Measurements from ENCODE around the gene TTLL11. TPM values are rescaled to one million over a fixed set of nuclear protein-coding genes. Genes with fewer than 3 reads are reported as not detected.
"Not testable (repeated sequence)": the region's sequence is repeated elsewhere in the genome, so short reads cannot be mapped to it uniquely, and the experiment has no call there.

Gene TTLL11
- total and polyA plus RNA-seq, 4 donors: 3.6 to 7.8 (median 5.9) TPM

- peak; percentile 27 for ATAC-seq (ENCODE audit: insufficient read depth, low FRiP score)
- no peak overlapping the region for H3K4me3 ChIP-seq
Measured at GRCh38 chr9:122001491-122002201, 91.5 kb downstream of the TTLL11 start.

DNA sequence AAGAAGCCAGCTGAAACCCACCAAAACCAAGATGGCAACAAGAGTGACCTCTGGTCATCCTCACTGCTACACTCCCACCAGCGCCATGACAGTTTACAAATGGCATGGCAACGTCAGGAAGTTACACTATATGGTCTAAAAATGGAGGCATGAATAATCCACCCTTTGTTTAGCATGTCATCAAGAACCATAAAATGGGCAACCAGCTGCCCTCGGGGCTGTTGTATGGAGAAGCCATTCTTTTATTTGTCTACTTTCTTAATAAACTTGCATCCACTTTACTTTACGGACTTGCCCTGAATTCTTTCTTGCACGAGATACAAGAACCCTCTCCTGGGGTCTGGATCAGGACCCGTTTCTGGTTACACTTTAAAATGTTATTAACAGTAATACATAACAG lies 92.6 kb downstream of the TTLL11 start:
- H3K4me1 ChIP-seq (ENCODE audit: control insufficient read depth in 5 of 5, insufficient read depth in 5 of 5, low read length in 5 of 5): peaks cover 0 to 17% (median 4%) of the 10 kb centered on the region in 5 donors
- 77 to 82% methylated on average over 6 of the region's 6 CpGs for WGBS, 2 donors
- not testable (repeated sequence) for H3K9ac ChIP-seq (ENCODE audit: insufficient read depth in 1 of 2, low read length in 2 of 2); H3K36me3 ChIP-seq (ENCODE audit: control insufficient read depth in 4 of 4, insufficient read depth in 4 of 4, low read length in 4 of 4); H3K9me3 ChIP-seq (ENCODE audit: control insufficient read depth in 4 of 4, insufficient read depth in 3 of 4, low read length in 3 of 4); DNase-seq; ATAC-seq (ENCODE audit: insufficient read depth, low FRiP score); H3K27me3 ChIP-seq (ENCODE audit: control insufficient read depth in 3 of 3, insufficient read depth in 3 of 3, low read length in 2 of 3); H3K4me3 ChIP-seq; H3K27ac ChIP-seq (ENCODE audit: low read depth in 1 of 2, low read length in 1 of 2)

More at GRCh38 chr9:122001491-122002201, 91.5 kb downstream of the TTLL11 start:
- Histone ChIP-seq H3K9ac (ENCODE audit: insufficient read depth in 1 of 2, low read length in 2 of 2) (no peak overlapping the region), H3K4me1 (ENCODE audit: control insufficient read depth in 5 of 5, insufficient read depth in 5 of 5, low read length in 5 of 5) (peaks cover 0 to 17% (median 4%) of the 10 kb centered on the region in 5 donors), H3K36me3 (ENCODE audit: control insufficient read depth in 4 of 4, insufficient read depth in 4 of 4, low read length in 4 of 4) (no peaks in the 10 kb centered on the region), H3K27ac (ENCODE audit: low read depth in 1 of 2, low read length in 1 of 2) (no peak overlapping the region), H3K9me3 (ENCODE audit: control insufficient read depth in 4 of 4, insufficient read depth in 3 of 4, low read length in 3 of 4) (no peaks in the 10 kb centered on the region), H3K27me3 (ENCODE audit: control insufficient read depth in 3 of 3, insufficient read depth in 3 of 3, low read length in 2 of 3) (no peaks in the 10 kb centered on the region)
- TF ChIP-seq, protein P1, sequence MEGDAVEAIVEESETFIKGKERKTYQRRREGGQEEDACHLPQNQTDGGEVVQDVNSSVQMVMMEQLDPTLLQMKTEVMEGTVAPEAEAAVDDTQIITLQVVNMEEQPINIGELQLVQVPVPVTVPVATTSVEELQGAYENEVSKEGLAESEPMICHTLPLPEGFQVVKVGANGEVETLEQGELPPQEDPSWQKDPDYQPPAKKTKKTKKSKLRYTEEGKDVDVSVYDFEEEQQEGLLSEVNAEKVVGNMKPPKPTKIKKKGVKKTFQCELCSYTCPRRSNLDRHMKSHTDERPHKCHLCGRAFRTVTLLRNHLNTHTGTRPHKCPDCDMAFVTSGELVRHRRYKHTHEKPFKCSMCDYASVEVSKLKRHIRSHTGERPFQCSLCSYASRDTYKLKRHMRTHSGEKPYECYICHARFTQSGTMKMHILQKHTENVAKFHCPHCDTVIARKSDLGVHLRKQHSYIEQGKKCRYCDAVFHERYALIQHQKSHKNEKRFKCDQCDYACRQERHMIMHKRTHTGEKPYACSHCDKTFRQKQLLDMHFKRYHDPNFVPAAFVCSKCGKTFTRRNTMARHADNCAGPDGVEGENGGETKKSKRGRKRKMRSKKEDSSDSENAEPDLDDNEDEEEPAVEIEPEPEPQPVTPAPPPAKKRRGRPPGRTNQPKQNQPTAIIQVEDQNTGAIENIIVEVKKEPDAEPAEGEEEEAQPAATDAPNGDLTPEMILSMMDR (IDR thresholded peaks at IDR 0.05; ENCODE audit: control extremely low read depth, extremely low read depth): no peak
- WGBS, 2 donors: 69 to 73% methylated on average over 9 of the region's 9 CpGs
- peak in 1 of 3 donors; percentile 63 for DNase-seq

- H3K36me3 ChIP-seq (ENCODE audit: control insufficient read depth in 4 of 4, insufficient read depth in 4 of 4, low read length in 4 of 4): no peaks in the 10 kb centered on the region
- ATAC-seq (ENCODE audit: insufficient read depth, low FRiP score) (no peak), DNase-seq (no peak)
- H3K9me3 ChIP-seq (ENCODE audit: control insufficient read depth in 4 of 4, insufficient read depth in 3 of 4, low read length in 3 of 4): no peaks in the 10 kb centered on the region
- peaks cover 0 to 17% (median 4%) of the 10 kb centered on the region in 5 donors for H3K4me1 ChIP-seq (ENCODE audit: control insufficient read depth in 5 of 5, insufficient read depth in 5 of 5, low read length in 5 of 5)
- TF ChIP-seq, protein P1 (IDR thresholded peaks at IDR 0.05; ENCODE audit: control extremely low read depth, extremely low read depth): no peak
- WGBS, 2 donors: 89 to 94% methylated on average over 3 of the region's 3 CpGs
- no peak overlapping the region for H3K27ac ChIP-seq (ENCODE audit: low read depth in 1 of 2, low read length in 1 of 2)
- no peak overlapping the region for H3K9ac ChIP-seq (ENCODE audit: insufficient read depth in 1 of 2, low read length in 2 of 2)
- no peaks in the 10 kb centered on the region for H3K27me3 ChIP-seq (ENCODE audit: control insufficient read depth in 3 of 3, insufficient read depth in 3 of 3, low read length in 2 of 3)
- H3K4me3 ChIP-seq: no peak overlapping the region
Measured at GRCh38 chr9:121999556-121999955, 93.6 kb downstream of the TTLL11 start.

DNA sequence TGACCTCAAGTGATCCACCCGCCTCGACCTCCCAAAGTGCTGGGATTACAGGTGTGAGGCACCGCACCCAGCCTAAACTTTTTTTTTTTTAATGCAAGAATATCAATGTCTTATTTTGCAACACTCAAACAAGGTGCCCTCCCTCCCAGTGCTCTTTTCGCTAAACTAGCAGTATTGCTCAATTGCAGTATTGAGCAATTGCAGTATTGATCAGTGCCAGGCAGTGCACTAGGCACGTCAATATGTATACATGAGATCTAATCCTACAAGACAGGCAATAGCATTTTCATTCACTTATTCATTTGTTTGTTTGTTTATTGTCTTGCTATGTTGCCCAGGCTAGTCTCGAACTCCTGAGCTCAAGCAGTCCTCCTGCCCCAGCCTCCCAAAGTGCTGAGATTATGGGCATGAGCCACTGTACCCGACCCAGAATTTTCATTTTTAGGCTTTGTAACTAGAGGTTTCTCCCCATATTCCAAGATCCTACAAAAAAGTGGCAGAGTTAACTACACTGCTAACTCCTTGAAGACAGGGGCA lies 94.5 kb downstream of the TTLL11 start:
- 81 to 85% methylated on average over 7 of the region's 7 CpGs for WGBS, 2 donors
- H3K4me3 ChIP-seq: no peak overlapping the region

More for the DNA sequence above, 94.5 kb downstream of the TTLL11 start:
- Histone ChIP-seq H3K27ac (ENCODE audit: low read depth in 1 of 2, low read length in 1 of 2) (no peak overlapping the region), H3K9me3 (ENCODE audit: control insufficient read depth in 4 of 4, insufficient read depth in 3 of 4, low read length in 3 of 4) (no peaks in the 10 kb centered on the region), H3K27me3 (ENCODE audit: control insufficient read depth in 3 of 3, insufficient read depth in 3 of 3, low read length in 2 of 3) (no peaks in the 10 kb centered on the region), H3K4me1 (ENCODE audit: control insufficient read depth in 5 of 5, insufficient read depth in 5 of 5, low read length in 5 of 5) (peaks cover 0 to 17% (median 4%) of the 10 kb centered on the region in 5 donors), H3K9ac (ENCODE audit: insufficient read depth in 1 of 2, low read length in 2 of 2) (no peak overlapping the region), H3K36me3 (ENCODE audit: control insufficient read depth in 4 of 4, insufficient read depth in 4 of 4, low read length in 4 of 4) (no peaks in the 10 kb centered on the region)
- no peak for DNase-seq
- no peak for ATAC-seq (ENCODE audit: insufficient read depth, low FRiP score)
- TF ChIP-seq, protein P1 (IDR thresholded peaks at IDR 0.05; ENCODE audit: control extremely low read depth, extremely low read depth): no peak
